HG03108 (cell line): ENCODE results near the gene PQBP1.

Experiments used
- ATAC-seq: cut with Tn5 transposase; IDR thresholded peaks from one replicate; pipeline ENCODE4 v1.9.1; 2021; ENCODE audit warnings: moderate library complexity; ENCODE audit not compliant: unreplicated experiment

Gene PQBP1

DNA sequence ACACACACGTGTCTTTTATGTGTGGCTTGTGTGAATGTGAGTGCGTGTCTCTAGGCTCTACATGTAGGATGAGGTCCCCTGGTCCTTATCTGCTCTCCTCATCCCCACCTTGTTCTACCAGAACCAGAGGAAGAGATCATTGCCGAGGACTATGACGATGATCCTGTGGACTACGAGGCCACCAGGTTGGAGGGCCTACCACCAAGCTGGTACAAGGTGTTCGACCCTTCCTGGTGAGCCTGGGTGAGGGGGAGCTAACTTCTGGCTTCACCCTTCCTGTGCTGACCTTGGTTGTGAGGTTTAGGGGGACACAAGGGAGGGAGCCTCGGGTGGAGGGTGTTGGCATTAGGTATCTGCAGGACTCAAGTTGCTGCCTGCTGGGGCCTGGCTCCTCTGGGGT is 3.3 kb downstream of the PQBP1 start:
- no peak for ATAC-seq

DNA sequence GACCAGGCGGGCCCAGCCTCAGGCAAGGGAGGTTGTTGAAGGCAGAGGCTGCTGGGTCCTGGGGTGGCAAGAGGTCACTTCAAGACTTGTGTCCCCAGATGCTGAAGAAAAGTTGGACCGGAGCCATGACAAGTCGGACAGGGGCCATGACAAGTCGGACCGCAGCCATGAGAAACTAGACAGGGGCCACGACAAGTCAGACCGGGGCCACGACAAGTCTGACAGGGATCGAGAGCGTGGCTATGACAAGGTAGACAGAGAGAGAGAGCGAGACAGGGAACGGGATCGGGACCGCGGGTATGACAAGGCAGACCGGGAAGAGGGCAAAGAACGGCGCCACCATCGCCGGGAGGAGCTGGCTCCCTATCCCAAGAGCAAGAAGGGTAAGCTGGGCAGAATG is 4.4 kb downstream of the PQBP1 start:
- ATAC-seq: no peak

DNA sequence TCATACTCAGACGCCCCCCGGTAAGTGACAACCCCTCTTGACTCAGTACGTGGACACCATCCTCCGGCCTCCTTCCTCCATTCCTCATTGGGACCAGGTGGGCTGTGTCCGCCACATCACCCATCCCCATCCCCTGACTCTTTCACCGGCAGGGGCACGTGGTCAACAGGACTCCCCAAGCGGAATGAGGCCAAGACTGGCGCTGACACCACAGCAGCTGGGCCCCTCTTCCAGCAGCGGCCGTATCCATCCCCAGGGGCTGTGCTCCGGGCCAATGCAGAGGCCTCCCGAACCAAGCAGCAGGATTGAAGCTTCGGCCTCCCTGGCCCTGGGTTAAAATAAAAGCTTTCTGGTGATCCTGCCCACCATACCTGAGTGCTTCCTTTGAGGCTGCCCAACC is 5.0 kb downstream of the PQBP1 start:
- ATAC-seq: no peak

DNA sequence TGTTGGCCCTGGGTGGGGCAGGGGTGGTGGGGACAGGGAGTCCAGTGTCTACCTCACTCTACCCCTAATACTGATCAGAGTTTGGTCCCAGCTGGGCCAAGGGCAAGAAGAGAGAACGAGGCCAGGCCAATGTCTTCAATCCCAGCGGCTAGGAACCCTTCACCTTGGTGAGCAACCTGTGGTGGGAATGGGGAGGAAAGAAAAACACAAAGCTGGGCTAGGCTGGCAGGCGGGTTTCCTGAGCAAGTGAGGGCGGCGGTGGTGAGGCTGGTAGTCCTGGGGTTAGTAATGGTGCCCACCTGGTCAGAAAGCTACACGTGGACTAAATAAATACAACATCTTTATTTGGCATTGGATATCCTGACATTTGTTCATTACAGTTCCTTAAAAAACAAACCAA is 5.6 kb downstream of the PQBP1 start:
- no peak for ATAC-seq

DNA sequence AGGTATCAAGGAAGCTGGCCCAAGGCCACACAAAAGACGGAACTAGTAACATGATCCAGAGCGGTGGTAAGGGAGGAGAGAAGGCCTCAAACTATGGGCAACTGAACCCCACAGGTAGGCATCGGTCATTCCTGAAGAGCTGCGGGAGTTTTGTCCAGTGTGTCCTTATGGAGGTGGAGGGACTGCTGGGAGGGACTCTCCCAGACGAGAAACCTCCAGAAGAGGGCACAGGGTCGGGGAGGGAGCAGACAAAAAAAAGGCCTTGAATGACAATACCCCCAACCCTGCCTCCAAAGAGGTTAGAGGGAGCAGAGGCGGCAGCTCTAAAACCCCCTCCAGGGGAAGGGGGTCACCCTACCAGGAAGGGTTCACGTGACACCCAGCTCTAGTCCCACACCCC is 6.5 kb downstream of the PQBP1 start:
- ATAC-seq: no peak

- no peak for ATAC-seq
These were observed 6.9 kb downstream of the PQBP1 start for GRCh38 chrX:48904626-48905025.

DNA sequence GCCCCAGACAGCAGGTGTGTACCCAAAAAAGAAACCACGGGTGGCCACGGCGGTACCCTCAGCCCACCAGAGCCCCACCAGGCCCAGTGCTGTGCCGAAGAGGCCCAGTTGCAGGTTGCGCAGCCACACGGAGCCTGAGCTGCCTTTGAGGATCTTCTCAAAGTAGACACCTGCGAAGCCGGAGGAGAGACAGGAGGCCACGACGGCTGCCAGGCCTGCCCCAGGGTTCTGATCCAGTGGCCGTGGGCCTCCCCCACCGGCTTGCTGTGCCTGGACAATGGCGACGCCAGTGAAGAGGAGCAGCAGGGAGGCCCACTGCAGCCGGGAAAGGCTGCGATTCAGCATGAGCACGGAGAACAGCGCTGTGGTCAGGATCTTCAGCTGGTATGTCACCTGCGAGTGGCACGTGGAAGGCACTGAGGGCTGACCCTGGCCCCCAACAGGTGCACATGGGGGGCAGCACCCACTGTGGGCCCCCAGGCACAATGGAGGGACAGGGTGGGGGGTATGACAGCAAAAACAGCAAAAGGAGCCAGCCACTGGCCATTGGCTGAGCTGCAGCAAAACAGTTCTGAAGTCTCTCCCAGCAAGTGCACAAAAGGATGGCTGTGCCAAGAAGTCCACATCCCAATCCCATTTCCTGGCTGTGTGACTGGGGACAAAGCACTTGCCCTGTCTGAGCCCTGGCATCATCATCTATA is 7.5 kb downstream of the PQBP1 start:
- no peak for ATAC-seq

DNA sequence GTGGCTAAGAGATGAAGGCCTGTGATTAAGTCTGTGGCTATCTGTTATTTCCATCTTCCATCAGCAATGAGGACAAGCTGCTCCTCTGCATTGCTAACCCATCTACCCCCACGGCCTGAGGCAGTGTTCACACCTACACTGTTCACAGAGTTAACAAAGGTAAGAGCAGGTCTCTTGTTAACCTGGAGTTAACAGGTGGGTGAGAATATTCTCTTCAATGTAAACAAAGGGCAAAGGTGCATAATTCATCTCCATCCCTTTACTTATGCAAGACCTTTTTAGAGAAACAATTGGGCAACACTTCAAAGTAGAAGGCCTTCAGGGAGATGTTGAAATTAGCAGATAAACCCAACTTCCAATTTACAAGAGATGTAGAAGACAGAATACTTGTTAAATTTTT is 10.9 kb downstream of the PQBP1 start:
- no peak for ATAC-seq

DNA sequence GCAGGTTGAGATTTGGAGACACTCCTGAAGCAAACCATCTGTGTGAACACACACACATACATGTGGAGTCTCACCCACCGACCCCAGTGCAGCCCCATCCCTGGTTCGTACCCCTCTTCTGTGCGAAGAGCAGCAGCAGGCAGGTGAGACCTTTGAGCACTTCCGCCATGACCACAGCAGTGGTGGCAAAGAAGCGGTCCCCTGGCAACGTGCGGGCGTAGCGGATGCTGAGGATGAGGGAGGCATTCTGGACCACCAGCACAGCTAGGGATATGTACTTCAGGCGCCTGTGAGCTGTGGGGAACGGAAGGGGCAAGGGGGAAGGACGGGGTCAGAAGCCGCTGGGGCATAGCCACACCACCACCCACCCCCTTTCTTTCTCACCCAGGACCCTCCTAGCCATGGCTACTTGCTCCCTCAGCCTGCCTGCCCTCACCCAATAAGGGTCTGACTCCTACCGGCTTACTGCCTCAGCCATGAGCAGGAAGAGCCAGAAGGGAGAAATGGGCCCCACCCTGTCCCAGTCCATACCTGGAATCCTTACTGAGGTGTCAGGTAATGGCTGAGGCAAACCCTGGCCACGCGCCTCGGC is 12.1 kb downstream of the PQBP1 start:
- ATAC-seq: no peak

- ATAC-seq: no peak
These were observed 13.2 kb downstream of the PQBP1 start for GRCh38 chrX:48910926-48911411.

DNA sequence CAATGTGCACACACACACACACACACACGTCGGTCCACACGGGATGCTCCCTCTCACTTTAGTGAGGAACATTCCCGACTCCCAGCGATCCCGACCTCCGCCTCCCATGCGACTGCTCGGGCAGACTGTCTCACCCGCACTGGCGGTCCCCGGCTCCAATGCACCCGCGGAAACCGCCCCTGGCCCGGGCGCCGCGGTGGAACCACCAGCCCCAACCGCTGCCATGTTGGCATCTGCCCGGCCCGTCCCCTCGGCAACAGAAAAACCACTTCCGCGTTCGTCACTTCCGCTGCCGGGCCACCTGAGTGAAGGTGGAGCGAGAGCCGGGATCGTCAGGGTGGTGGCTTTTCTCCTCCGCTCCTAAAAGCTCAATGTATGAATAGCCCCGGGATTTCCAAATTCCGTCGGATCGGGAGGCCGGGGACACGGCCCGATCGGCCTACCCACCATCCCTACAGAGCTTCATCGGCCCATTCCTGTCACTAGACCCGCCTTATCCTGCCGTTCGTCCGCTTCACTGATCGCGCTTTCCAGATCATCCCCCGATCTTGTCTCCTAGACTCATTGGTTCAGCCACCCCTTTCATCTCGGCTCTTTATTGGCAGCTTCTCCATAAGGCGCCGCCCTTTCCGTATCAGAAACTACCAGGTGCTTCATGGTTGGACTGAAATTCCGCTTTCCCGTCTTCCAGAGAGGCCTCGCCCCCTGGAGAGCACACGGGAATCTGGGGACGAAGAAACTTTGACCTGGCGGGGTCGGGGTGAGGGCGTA is 13.9 kb downstream of the PQBP1 start, which contains the start of gene SLC35A2:
SLC35A2 (minus strand) TSS at position 235 of the 771 bp plus-strand sequence; CDS start at position 225, 10 bp downstream.
- ATAC-seq: peak; percentile 57

- no peak for ATAC-seq
These were observed 16.1 kb downstream of the PQBP1 start for GRCh38 chrX:48913605-48914366.

DNA sequence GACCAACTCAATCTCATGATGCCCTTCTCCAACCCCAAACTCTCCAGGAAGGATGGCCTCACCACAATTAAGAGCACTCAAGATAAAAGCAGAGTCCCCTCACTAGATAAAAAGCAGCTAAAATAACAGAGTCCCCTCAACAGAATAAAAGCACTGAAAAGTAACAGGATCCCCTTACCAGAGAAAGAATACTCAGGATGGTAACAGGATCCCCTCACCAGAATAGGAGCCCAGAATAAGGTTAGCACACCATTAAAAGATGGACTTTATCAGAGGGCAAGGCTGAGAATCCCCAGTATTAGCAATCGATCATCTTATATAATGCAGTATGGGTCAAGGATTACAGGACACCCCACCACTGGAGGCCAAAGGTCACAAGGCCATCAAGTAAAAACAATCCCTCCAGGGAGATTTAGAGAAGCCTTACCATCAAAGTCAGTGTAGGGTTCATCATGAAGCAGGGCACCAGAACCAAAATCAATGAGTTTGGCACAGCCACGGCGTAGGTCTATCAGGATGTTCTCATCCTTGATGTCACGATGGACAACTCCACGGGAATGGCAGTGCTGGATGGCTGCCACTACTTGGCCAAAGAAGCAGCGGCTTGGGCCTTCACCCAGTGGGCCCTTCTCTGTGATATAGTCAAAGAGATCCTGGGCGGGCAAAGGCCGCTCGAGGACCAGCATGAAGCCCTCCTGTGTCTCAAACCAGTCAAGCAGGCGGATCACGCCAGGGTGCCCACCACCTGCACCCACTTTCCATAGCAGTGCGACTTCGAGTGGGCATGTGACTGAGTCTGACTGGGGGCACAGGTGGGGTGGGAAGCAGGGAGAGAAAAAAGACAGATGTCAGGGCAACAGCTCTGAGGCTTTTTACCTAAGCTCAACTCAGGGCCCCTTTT is 17.1 kb downstream of the PQBP1 start:
- no peak for ATAC-seq

DNA sequence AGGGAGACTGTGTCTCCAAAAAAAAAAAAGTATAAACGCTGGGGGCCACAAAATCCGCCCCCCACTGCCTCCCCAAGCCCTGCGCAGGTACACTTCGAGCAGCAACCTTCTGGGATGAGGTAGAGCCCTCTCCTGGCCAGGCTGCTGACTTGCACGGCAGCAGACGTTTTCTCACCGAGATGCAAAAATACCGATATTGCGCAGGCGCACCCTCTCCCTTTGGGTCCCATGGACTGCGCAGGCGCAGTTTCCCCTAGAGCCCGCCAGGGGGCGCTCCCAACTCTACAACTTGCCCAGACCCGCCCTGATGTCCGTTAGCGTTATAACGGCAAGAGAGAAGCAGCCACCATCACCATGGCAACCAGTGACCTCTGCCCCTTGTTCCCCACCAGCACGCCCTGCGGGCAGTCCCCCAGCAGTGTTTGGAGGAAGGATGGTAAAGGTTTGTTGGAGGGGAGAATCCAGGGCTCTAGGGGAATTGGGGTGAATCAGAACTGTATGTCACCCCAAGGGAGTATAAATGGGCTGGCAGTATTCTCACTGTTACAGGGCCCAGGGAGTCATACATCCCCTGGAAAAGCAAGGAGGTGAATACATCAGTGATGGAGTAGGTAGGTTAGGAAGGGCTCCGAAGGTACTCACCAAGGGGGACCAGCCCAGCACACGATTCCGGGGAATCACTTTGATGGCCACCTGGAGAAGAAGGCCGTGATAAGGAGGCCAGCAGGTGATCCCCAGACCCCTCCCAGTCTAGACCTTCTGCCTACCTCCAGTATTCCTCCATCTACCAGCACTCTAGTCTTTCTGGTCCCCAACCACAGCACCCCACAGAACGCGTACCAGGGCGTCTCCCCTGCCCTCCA is 19.6 kb downstream of the PQBP1 start:
- peak; percentile 24 for ATAC-seq

DNA sequence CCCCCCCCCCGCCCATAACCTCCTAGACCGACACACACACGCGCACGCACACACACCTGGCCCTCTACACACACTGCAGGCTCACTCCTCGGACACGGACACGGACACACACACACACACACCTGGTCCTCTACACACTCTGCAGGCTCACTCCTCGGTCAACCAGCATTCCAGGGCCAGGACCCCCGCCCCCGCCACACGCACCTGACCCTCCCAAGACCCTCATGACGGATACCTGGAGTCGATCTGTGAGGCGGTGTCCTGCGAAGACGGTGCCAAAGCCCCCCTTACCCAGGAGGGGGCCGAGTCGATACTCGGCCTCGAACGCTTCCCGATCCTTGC is 20.5 kb downstream of the PQBP1 start:
- ATAC-seq: no peak

DNA sequence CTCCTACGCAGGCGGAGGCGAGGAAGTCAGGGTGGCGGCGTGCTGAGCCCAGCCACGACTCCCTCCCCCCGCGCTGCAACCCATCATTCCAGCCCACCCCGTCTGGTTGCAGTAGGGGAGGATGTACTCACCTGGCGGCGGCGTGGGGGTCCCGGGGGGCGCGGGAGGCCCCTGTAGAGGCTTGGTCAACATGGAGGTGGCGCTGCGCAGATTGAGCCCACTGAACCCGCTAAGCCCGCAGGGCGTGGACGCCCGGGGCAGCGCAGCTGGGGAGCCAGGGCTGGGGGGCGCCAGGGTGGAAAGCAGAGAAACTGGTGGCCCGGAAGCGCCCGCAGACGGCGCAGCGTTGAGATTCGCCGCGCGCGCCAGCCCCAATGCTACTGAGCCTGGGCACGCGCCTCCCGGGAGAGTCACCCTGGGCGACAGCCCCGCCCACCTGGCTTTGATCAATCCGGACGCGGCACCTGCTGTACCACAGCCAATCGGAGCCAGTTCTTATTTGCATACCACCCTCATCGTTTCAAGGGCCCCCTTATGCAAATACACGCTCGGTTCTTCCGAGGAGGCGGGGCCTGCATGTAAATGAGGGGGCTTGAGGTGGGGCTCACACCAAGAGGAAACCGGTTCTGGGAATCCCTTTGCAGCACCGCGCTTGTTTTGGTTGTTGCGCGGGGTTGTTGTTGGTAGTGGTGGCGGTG is 21.1 kb downstream of the PQBP1 start, which contains the start of gene PIM2:
PIM2 (minus strand) TSS at position 382 of the 698 bp plus-strand sequence; CDS start at position 192, 190 bp downstream.
- ATAC-seq: peak; percentile 79

DNA sequence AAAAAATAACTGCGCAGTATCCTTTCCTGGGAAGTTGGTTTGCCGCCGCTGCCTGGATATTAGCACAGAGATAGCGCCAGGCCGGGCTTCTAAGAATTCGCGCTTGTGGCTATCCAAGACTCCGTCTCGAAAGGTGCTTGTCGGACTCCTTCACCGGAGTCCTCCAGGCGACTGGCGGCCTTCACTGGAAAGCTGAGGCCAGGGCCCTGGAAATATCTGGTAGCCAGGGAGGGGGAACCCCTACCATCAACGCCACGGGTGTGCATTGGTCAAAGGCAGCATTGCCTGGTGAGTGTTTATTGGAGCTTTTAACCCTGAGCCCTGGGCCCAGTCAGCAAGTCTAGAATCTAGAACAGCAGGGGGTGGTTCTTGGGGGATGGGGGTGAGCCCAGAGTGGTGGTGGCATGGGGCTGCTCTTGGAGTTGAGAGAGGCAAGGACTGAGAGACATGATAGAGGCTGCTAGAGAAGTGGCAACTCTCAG is 21.7 kb downstream of the PQBP1 start:
- no peak for ATAC-seq

DNA sequence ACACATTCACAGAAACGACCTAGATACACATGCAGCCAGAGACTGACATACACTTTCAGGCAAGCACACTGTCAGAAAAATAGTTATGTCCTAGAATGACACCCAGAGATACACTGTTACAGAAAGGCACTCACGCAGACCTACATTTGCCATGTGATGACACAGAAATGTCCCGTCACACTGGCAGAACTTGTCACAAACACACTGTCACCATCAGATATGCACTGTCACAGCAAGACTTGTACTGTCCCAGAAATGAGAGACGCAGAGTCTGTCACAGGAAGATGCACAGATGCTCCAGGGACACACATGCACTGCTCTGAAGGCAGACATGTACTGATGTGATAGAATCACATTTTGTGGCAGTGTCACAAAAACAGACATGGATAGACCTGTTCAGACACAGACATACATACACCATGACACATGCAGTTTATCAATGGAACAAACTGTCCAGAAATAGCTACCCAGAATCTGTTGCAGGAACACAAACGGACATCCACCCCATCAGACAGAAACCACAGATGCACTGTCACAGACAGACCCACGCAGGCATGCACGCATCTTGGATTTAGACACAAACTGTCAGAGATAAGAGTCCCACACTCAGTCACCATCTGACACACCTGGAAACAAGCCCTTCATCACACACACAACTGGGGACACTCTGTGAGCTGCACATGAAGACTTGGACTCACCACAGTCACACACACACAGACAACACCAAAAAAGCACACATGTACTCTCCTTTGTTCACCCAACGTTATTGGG is 22.4 kb downstream of the PQBP1 start:
- ATAC-seq: no peak
